K562 (cell line): ENCODE data around the gene ATP5PB. TPM values are rescaled to one million over a fixed set of nuclear protein-coding genes. Genes with fewer than 3 reads are reported as not detected.

ENCODE experiments used
- ATAC-seq: fragments of 200-7000 bp; cut with Tn5 transposase; 3 replicates; pipeline ENCODE4 v1.9.1; 2020; ENCODE audit warnings: moderate library complexity
- BruUV-seq: library from RNA; stranded (reverse); fragments of 400-500 nt; replicated peaks from 2 replicates; lab custom pipeline; 2021; lab: Mats Ljungman, UMichigan
- CTCF ChIA-PET: fragments of 300-600 bp; formaldehyde crosslinking; extraction: SDS; loops from one replicate; lab custom pipeline; 2021; ENCODE audit warnings: low intra/inter-chr PET ratio; lab: Yijun Ruan, JAX
- POLR2A ChIA-PET: fragments of 300-600, 350-650 bp; sonication (Branson Sonifier 250); formaldehyde crosslinking; extraction: SDS; loops from one replicate; lab custom pipeline; 2021; ENCODE audit warnings: antibody characterized with exemption, inconsistent platforms; lab: Yijun Ruan, JAX
- DNase-seq, 4 experiments: peaks; one replicate each; pipeline versions ENCODE4 v3.0.0 to v3.0.0-alpha.2; 2011 to 2018; ENCODE audit warnings: low spot score in 3 of 4, mixed read lengths in 3 of 4; ENCODE audit errors: extremely low read depth in 1 of 4
- FAIRE-seq: peaks from 2 replicates; lab custom pipeline; 2011; peaks lifted over from hg19 to GRCh38; lab: Jason Lieb, UNC
- H2AFZ ChIP-seq: 2 replicates; pipeline ENCODE4 v1.6.0; 2011; ENCODE audit warnings: low read depth, low read length, control low read depth, inconsistent platforms
- H3K27ac ChIP-seq: fragments of 200-600 bp; 3 replicates; pipeline ENCODE4 v1.8.0; 2011; ENCODE audit warnings: low read depth, mild to moderate bottlenecking, control low read depth, inconsistent platforms, low read length, moderate library complexity, mixed read lengths; ENCODE audit errors: extremely low read depth
- H3K27me3 ChIP-seq, 2 experiments: fragments of 300-600 bp in 1 of 2; 2 replicates in 1 of 2; 3 replicates in 1 of 2; pipeline versions ENCODE4 v1.6.0 to v1.8.0; 2011; ENCODE audit warnings: inconsistent platforms in 2 of 2, low read length in 2 of 2, mild to moderate bottlenecking in 1 of 2, mixed read lengths in 1 of 2, moderate library complexity in 1 of 2; ENCODE audit not compliant: control insufficient read depth in 2 of 2, insufficient read depth in 2 of 2
- H3K36me3 ChIP-seq: fragments of 300-600 bp; 3 replicates; pipeline ENCODE4 v1.8.0; 2011; ENCODE audit warnings: mild to moderate bottlenecking, low read length, inconsistent platforms; ENCODE audit not compliant: control insufficient read depth, insufficient read depth
- H3K4me1 ChIP-seq, 2 experiments: fragments of 200-600 bp in 1 of 2; replicated peaks in 1 of 2; 2 replicates in 1 of 2; 3 replicates in 1 of 2; pipeline versions ENCODE4 v1.5.1 to v1.8.0; 2011; ENCODE audit warnings: inconsistent platforms in 2 of 2, low read length in 2 of 2, mild to moderate bottlenecking in 1 of 2, mixed read lengths in 1 of 2, moderate library complexity in 1 of 2; ENCODE audit not compliant: control insufficient read depth in 2 of 2, insufficient read depth in 2 of 2
- H3K4me2 ChIP-seq: 2 replicates; pipeline ENCODE4 v1.6.1; 2011; ENCODE audit warnings: low read length, control low read depth, inconsistent platforms, mixed read lengths; ENCODE audit not compliant: insufficient read depth
- H3K4me3 ChIP-seq: fragments of 200-600 bp; sonication (generic), shearing (Covaris generic); 2 replicates; pipeline ENCODE4 v1.5.1; 2016; ENCODE audit warnings: control low read depth, inconsistent platforms
- H3K79me2 ChIP-seq: fragments of 200-600 bp; 3 replicates; pipeline ENCODE4 v1.8.0; 2011; ENCODE audit warnings: low read length, inconsistent platforms; ENCODE audit not compliant: control insufficient read depth, insufficient read depth
- H3K9ac ChIP-seq, 2 experiments: 2 replicates each; pipeline versions ENCODE4 v1.6.0 to v1.6.1; 2011; ENCODE audit warnings: low read depth in 2 of 2, low read length in 2 of 2, control low read depth in 1 of 2, inconsistent platforms in 1 of 2, mild to moderate bottlenecking in 1 of 2, mixed read lengths in 1 of 2; ENCODE audit not compliant: insufficient read depth in 1 of 2
- H3K9me1 ChIP-seq: one replicate; pipeline ENCODE4 v1.6.0; 2011; ENCODE audit warnings: inconsistent platforms, mild to moderate bottlenecking, low read length, moderate library complexity; ENCODE audit not compliant: control insufficient read depth, insufficient read depth
- H3K9me3 ChIP-seq: replicated peaks from 2 replicates; pipeline ENCODE4 v1.5.1; 2011; ENCODE audit warnings: low read depth, low read length, inconsistent platforms; ENCODE audit not compliant: control insufficient read depth, insufficient read depth
- H4K20me1 ChIP-seq: replicated peaks from 2 replicates; pipeline ENCODE4 v1.6.1; 2011; ENCODE audit warnings: low read length, inconsistent platforms, mixed read lengths; ENCODE audit not compliant: control insufficient read depth, insufficient read depth
- CBX2 ChIP-seq: fragments of 200-600 bp; sonication (generic); IDR thresholded peaks from one replicate; pipeline ENCODE4 v1.6.1; 2012; ENCODE audit warnings: mild to moderate bottlenecking, low read length, inconsistent platforms; ENCODE audit not compliant: insufficient read depth, poor library complexity, severe bottlenecking
- CSDE1 ChIP-seq, 2 experiments: fragments of 450-650 bp; IDR thresholded peaks; 2 replicates each; pipeline ENCODE4 v1.6.1; 2016; ENCODE audit warnings: mild to moderate bottlenecking in 1 of 2
- ELF2 ChIP-seq: fragments of 250-450 bp; sonication (Bioruptor Pico); IDR thresholded peaks from 2 replicates; pipeline ENCODE4 v1.5.0; 2021; ENCODE audit warnings: mild to moderate bottlenecking
- FOS ChIP-seq: IDR thresholded peaks from 3 replicates; pipeline ENCODE4 v1.6.1; 2011; ENCODE audit not compliant: insufficient read length; ENCODE audit errors: extremely low read depth
- HMGXB4 ChIP-seq: sonication (generic); formaldehyde crosslinking; IDR thresholded peaks from 2 replicates; pipeline ENCODE4 v1.8.1; 2023; ENCODE audit warnings: mild to moderate bottlenecking, missing genetic modification reagents
- KLF1 ChIP-seq: fragments of 450-650 bp; IDR thresholded peaks from 2 replicates; pipeline ENCODE4 v1.6.1; 2016; ENCODE audit warnings: missing genetic modification characterization, missing compliant biosample characterization
- MAFG ChIP-seq: fragments of 450-650 bp; conservative IDR thresholded peaks from 2 replicates; pipeline ENCODE4 v1.6.1; 2016; ENCODE audit warnings: missing genetic modification characterization, missing compliant biosample characterization
- MECOM ChIP-seq: fragments of 250-450 bp; sonication (Bioruptor Pico); IDR thresholded peaks from 2 replicates; pipeline ENCODE4 v1.8.0; 2022; ENCODE audit warnings: inconsistent platforms
- PHB2 ChIP-seq: fragments of 450-650 bp; IDR thresholded peaks from 2 replicates; pipeline ENCODE4 v1.6.1; 2017; ENCODE audit warnings: low read depth
- PHF21A ChIP-seq: fragments of 450-650 bp; IDR thresholded peaks from 2 replicates; pipeline ENCODE4 v1.6.1; 2017; ENCODE audit warnings: low read depth, borderline replicate concordance
- PHTF2 ChIP-seq: fragments of 250-450 bp; sonication (Bioruptor Pico); IDR thresholded peaks from 2 replicates; pipeline ENCODE4 v1.5.0; 2021; ENCODE audit warnings: mild to moderate bottlenecking
- PKNOX1 ChIP-seq: fragments of 450-650 bp; IDR thresholded peaks from 2 replicates; pipeline ENCODE4 v1.6.1; 2016
- SRSF1 ChIP-seq: fragments of 200-400 bp; formaldehyde crosslinking; IDR thresholded peaks from 2 replicates; pipeline ENCODE4 v1.6.1; 2017; ENCODE audit warnings: mild to moderate bottlenecking, low read depth, low read length, moderate library complexity
- ZBTB1 ChIP-seq: sonication (generic); formaldehyde crosslinking; IDR thresholded peaks from 2 replicates; pipeline ENCODE4 v1.8.1; 2023; ENCODE audit warnings: missing genetic modification reagents, low read depth, mild to moderate bottlenecking, borderline replicate concordance
- ZNF696 ChIP-seq: fragments of 250-450 bp; sonication (Bioruptor Pico); conservative IDR thresholded peaks from 2 replicates; pipeline ENCODE4 v1.4.0; 2020; ENCODE audit warnings: mild to moderate bottlenecking, moderate library complexity
- WGBS: fragments of 100-300 bp; shearing (Covaris generic); methylation state at CpG from one replicate; pipeline ENCODE4 v1.1.6; 2016; ENCODE audit warnings: low coverage, mixed read lengths; ENCODE audit not compliant: insufficient coverage; ENCODE audit errors: missing lambda C conversion rate; 5-methylcytosine and 5-hydroxymethylcytosine counted together
- in situ Hi-C: fragments of 300-500 bp; cut with MboI; formaldehyde crosslinking; loops from 4 replicates; pipeline ENCODE4 v1.15.0; 2018; ENCODE audit warnings: inconsistent platforms, mixed read lengths
- intact Hi-C: fragments of 100-400 bp; cut with micrococcal nuclease; formaldehyde crosslinking; loops from 2 replicates; pipeline ENCODE4 v1.14.2; 2022
- polyA plus RNA-seq, 8 experiments: library from polyadenylated mRNA; depleted of rRNA in 4 of 8; stranded (reverse) in 5 of 8; unstranded in 3 of 8; fragments of >200 nt; fragmentation: Nextera tagmentation in 2 of 8; fragmentation: Illumina TruSeq in 1 of 8; extraction: Ambion mirVana in 2 of 8; extraction: Trizol in 1 of 8; gene quantifications; 2 replicates each; pipeline versions ENCODE4 v1.2.1 to v1.2.3, GENCODE V29; 2011 to 2014; ENCODE audit warnings: inconsistent platforms in 1 of 8, missing spikeins in 1 of 8
- total RNA-seq, 7 experiments: library from RNA; depleted of rRNA in 6 of 7; stranded (reverse); fragments of >200 nt in 6 of 7; fragmentation: Illumina TruSeq in 2 of 7; extraction: Trizol in 2 of 7; gene quantifications; 2 replicates each; pipeline versions ENCODE4 v1.2.1 to v1.2.3, GENCODE V29; 2011 to 2021; ENCODE audit warnings: low replicate concordance in 1 of 7

ATP5PB gene
- total and polyA plus RNA-seq, 9 of the 15 experiments (the other 6 are each of a cell fraction or from before 2014, with no cell fraction given) = 651 to 2,735 (median 1,061) TPM

GRCh38 chr1:111491070-111491469, 41.8 kb downstream of the ATP5PB start:
- in situ Hi-C loops = loop anchor here (25.0 kb wide), 1 partner anchor 846 kb away; no protein-coding TSS in a partner anchor
- Histone ChIP-seq H3K9ac (no peak overlapping the region), H3K4me2 (no peak overlapping the region), H3K27me3 (peaks cover 19 to 36% of the 10 kb centered on the region in 2 experiments), H3K27ac (no peak overlapping the region), H3K4me1 (no peaks in the 10 kb centered on the region; a peak in 1 of 5 replicates), H2AFZ (no peak overlapping the region), H3K79me2 (no peaks in the 10 kb centered on the region), H3K9me3 (no peaks in the 10 kb centered on the region), H3K9me1 (no peaks in the 10 kb centered on the region)
- BruUV-seq = no TSS peak
- intact Hi-C loops = no loop called here
- TF ChIP-seq MAFG (no peak), PHF21A (no peak), FOS (no peak)
- TF ChIP-seq, all 486 proteins: peak for 0
- ChIA-PET CTCF (no interaction called here), POLR2A (interaction anchor here (0.5 to 3.4 kb wide), 3 partner anchors 10 to 69 kb away, joined by 3 to 18 read pairs (median 3); no protein-coding TSS in a partner anchor)
- FAIRE-seq (no peak), DNase-seq (no peak), ATAC-seq (no peak)
- H3K4me3 ChIP-seq = no peak overlapping the region
- H4K20me1 ChIP-seq = no peaks in the 10 kb centered on the region
- no peaks in the 10 kb centered on the region for H3K36me3 ChIP-seq
- 28% methylated on average over 7 of the region's 7 CpGs for WGBS

- WGBS = 53% methylated on average over 4 of the region's 4 CpGs
- no peak for TF ChIP-seq CBX2
- no peak for TF ChIP-seq PKNOX1
- TF ChIP-seq PHTF2 (CRISPR knock-in tag) = no peak
- no peak for TF ChIP-seq PHB2
- TF ChIP-seq ELF2 (CRISPR knock-in tag) = no peak
- no peak for TF ChIP-seq KLF1 (tag)
- TF ChIP-seq SRSF1 = no peak
- TF ChIP-seq MECOM (CRISPR knock-in tag) = no peak
- no peak for TF ChIP-seq ZNF696
- no peak for TF ChIP-seq ZBTB1 (CRISPR knock-in tag)
- no peak for TF ChIP-seq HMGXB4 (CRISPR knock-in tag)
- TF ChIP-seq CSDE1 (IDR thresholded peaks at IDR 0.05) = no peak
- TF ChIP-seq, all 486 proteins: peak for 0
- intact Hi-C loops (no loop called here), in situ Hi-C loops (loop anchor here (25.0 kb wide), 1 partner anchor 841 kb away; no protein-coding TSS in a partner anchor)
- CTCF ChIA-PET = no interaction called here
- H4K20me1 ChIP-seq = no peaks in the 10 kb centered on the region
- BruUV-seq = no TSS peak
- POLR2A ChIA-PET = interaction anchor here (1.0 to 4.6 kb wide), 4 partner anchors 11 to 46 kb away, joined by 3 to 29 read pairs (median 4); no protein-coding TSS in a partner anchor
- H3K9me1 ChIP-seq = no peaks in the 10 kb centered on the region
- peaks cover 15 to 20% of the 10 kb centered on the region in 2 experiments for H3K27me3 ChIP-seq
- no peak for ATAC-seq
- H3K79me2 ChIP-seq = no peaks in the 10 kb centered on the region
- H3K4me1 ChIP-seq = no peaks in the 10 kb centered on the region
- no peaks in the 10 kb centered on the region for H3K9me3 ChIP-seq
- H3K4me3 ChIP-seq = no peak overlapping the region
- no peak for FAIRE-seq
- H3K4me2 ChIP-seq = no peak overlapping the region
- H3K27ac ChIP-seq = no peak overlapping the region
- H3K9ac ChIP-seq = no peak overlapping the region
- no peak overlapping the region for H2AFZ ChIP-seq
- DNase-seq = no peak
- H3K36me3 ChIP-seq = no peaks in the 10 kb centered on the region
Observed at GRCh38 chr1:111496398-111496797, 47.1 kb downstream of the ATP5PB start.
